Measurements from ENCODE around the gene ELFN1.

ELFN1 gene

GRCh38 chr7:1729773-1730172 is 59.7 kb downstream of the ELFN1 start:
- DNase-seq = no peak

GRCh38 chr7:1732072-1732471 is 62.0 kb downstream of the ELFN1 start:
- no peak for DNase-seq

GRCh38 chr7:1732645-1733044 is 62.6 kb downstream of the ELFN1 start:
- DNase-seq = no peak

- no peak for DNase-seq
Measured at GRCh38 chr7:1733206-1733907, 63.3 kb downstream of the ELFN1 start.

GRCh38 chr7:1733908-1734730 is 64.0 kb downstream of the ELFN1 start:
- no peak for DNase-seq

GRCh38 chr7:1735262-1735661 is 65.2 kb downstream of the ELFN1 start:
- no peak for DNase-seq

GRCh38 chr7:1735806-1736483 is 65.9 kb downstream of the ELFN1 start:
- DNase-seq = no peak

GRCh38 chr7:1736484-1736817 is 66.4 kb downstream of the ELFN1 start:
- DNase-seq = no peak

- no peak for DNase-seq
Measured at GRCh38 chr7:1736830-1737229, 66.8 kb downstream of the ELFN1 start.

- no peak for DNase-seq
Measured at GRCh38 chr7:1737523-1737922, 67.4 kb downstream of the ELFN1 start.

- DNase-seq = no peak
Measured at GRCh38 chr7:1737956-1738355, 67.9 kb downstream of the ELFN1 start.

- no peak for DNase-seq
Measured at GRCh38 chr7:1738511-1738910, 68.4 kb downstream of the ELFN1 start.

- no peak for DNase-seq
Measured at GRCh38 chr7:1738956-1739355, 68.9 kb downstream of the ELFN1 start.

- DNase-seq = no peak
Measured at GRCh38 chr7:1739593-1739992, 69.5 kb downstream of the ELFN1 start.

GRCh38 chr7:1740214-1740613 is 70.1 kb downstream of the ELFN1 start:
- DNase-seq = no peak

- no peak for DNase-seq
Measured at GRCh38 chr7:1741246-1741645, 71.2 kb downstream of the ELFN1 start.

- no peak for DNase-seq
Measured at GRCh38 chr7:1741751-1742554, 71.9 kb downstream of the ELFN1 start.

- no peak for DNase-seq
Measured at GRCh38 chr7:1742555-1743303, 72.7 kb downstream of the ELFN1 start.

- DNase-seq = no peak
Measured at GRCh38 chr7:1743481-1744230, 73.6 kb downstream of the ELFN1 start.

- no peak for DNase-seq
Measured at GRCh38 chr7:1744296-1745017, 74.4 kb downstream of the ELFN1 start.

GRCh38 chr7:1745018-1745532 is 75.0 kb downstream of the ELFN1 start:
- no peak for DNase-seq
